Activated naive CD4-positive, alpha-beta T cell treated with Interleukin-2 at 50 U/mL for 16 hours (primary cell): ENCODE data around the gene TMSB15C.

ENCODE experiments used
- DNase-seq: peaks from one replicate; pipeline ENCODE4 v3.0.0-alpha.2; 2020

The TMSB15C gene

DNA sequence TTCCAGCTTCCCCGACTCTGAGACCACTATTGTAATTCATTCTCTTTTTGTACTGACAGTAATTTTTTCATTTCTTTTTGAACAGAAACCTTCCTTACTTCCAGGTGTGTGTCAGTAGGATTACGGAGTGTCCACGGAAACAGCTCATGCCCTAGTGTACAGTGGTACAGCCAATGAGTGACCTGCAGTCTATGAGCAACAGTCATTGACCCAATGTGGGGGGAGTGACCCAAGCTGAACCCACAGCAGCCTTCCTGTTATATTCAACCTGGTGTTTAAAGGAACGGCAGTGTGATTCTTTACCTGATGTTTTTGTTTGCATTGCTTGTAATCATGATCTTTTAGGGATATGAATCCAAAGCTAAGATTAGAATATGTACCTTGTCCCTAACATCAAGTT lies 35.0 kb downstream of the TMSB15C start:
- no peak for DNase-seq

DNA sequence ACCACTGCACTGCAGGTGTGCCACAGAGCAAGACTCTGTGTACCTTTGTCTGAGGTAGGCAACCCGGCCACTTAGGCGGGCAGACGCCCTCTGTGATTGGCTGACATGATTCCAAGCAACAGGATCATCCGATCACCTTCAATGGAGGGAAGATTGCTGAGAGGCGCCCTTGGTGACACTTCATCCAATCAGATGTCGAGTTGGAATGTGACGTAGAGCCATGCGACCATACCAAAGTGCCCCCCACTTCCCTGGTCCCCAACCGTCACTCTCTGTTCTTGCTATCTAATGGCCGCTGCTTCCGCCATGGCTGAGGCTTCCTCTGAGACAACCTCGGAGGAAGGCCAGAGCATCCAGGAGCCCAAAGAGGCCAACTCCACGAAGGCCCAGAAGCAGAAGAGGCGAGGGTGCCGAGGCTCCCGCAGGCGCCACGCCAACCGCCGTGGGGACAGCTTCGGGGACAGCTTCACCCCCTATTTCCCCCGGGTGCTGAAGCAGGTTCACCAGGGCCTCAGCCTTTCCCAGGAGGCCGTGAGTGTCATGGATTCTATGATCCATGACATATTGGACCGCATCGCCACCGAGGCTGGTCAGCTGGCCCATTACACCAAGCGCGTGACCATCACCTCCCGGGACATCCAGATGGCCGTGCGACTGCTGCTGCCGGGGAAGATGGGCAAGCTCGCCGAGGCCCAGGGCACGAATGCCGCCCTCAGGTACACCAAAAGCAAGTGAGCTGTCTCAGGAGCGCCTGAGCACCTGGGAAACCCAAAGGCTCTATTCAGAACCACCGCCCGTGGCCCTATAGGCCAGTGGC lies 36.1 kb downstream of the TMSB15C start, which contains the start of gene H2BW2:
TSS of gene H2BW2 (plus strand) at position 268 of the 817 bp plus-strand sequence. CDS start at position 307, 39 bp downstream.
- no peak for DNase-seq
